K562 (cell line): Measurements from ENCODE around the gene TEX53. TPM values are rescaled to one million over a fixed set of nuclear protein-coding genes. Genes with fewer than 3 reads are reported as not detected.
A peak's percentile ranks its signal among the peaks of the same experiment; 100 is the strongest.

Experiments used
- ATAC-seq: fragments of 200-7000 bp; cut with Tn5 transposase; 3 replicates; pipeline ENCODE4 v1.9.1; 2020; ENCODE audit warnings: moderate library complexity
- BruUV-seq: library from RNA; stranded (reverse); fragments of 400-500 nt; replicated peaks from 2 replicates; lab custom pipeline; 2021; lab: Mats Ljungman, UMichigan
- CTCF ChIA-PET: fragments of 300-600 bp; formaldehyde crosslinking; extraction: SDS; loops from one replicate; lab custom pipeline; 2021; ENCODE audit warnings: low intra/inter-chr PET ratio; lab: Yijun Ruan, JAX
- POLR2A ChIA-PET: fragments of 300-600, 350-650 bp; sonication (Branson Sonifier 250); formaldehyde crosslinking; extraction: SDS; loops from one replicate; lab custom pipeline; 2021; ENCODE audit warnings: antibody characterized with exemption, inconsistent platforms; lab: Yijun Ruan, JAX
- DNase-seq, 4 experiments: peaks; one replicate each; pipeline versions ENCODE4 v3.0.0 to v3.0.0-alpha.2; 2011 to 2018; ENCODE audit warnings: low spot score in 3 of 4, mixed read lengths in 3 of 4; ENCODE audit errors: extremely low read depth in 1 of 4
- FAIRE-seq: peaks from 2 replicates; lab custom pipeline; 2011; peaks lifted over from hg19 to GRCh38; lab: Jason Lieb, UNC
- H2AFZ ChIP-seq: 2 replicates; pipeline ENCODE4 v1.6.0; 2011; ENCODE audit warnings: low read depth, low read length, control low read depth, inconsistent platforms
- H3K27ac ChIP-seq: fragments of 200-600 bp; 3 replicates; pipeline ENCODE4 v1.8.0; 2011; ENCODE audit warnings: low read depth, mild to moderate bottlenecking, control low read depth, inconsistent platforms, low read length, moderate library complexity, mixed read lengths; ENCODE audit errors: extremely low read depth
- H3K27me3 ChIP-seq, 2 experiments: fragments of 300-600 bp in 1 of 2; 2 replicates in 1 of 2; 3 replicates in 1 of 2; pipeline versions ENCODE4 v1.6.0 to v1.8.0; 2011; ENCODE audit warnings: inconsistent platforms in 2 of 2, low read length in 2 of 2, mild to moderate bottlenecking in 1 of 2, mixed read lengths in 1 of 2, moderate library complexity in 1 of 2; ENCODE audit not compliant: control insufficient read depth in 2 of 2, insufficient read depth in 2 of 2
- H3K36me3 ChIP-seq: fragments of 300-600 bp; 3 replicates; pipeline ENCODE4 v1.8.0; 2011; ENCODE audit warnings: mild to moderate bottlenecking, low read length, inconsistent platforms; ENCODE audit not compliant: control insufficient read depth, insufficient read depth
- H3K4me1 ChIP-seq, 2 experiments: fragments of 200-600 bp in 1 of 2; replicated peaks in 1 of 2; 2 replicates in 1 of 2; 3 replicates in 1 of 2; pipeline versions ENCODE4 v1.5.1 to v1.8.0; 2011; ENCODE audit warnings: inconsistent platforms in 2 of 2, low read length in 2 of 2, mild to moderate bottlenecking in 1 of 2, mixed read lengths in 1 of 2, moderate library complexity in 1 of 2; ENCODE audit not compliant: control insufficient read depth in 2 of 2, insufficient read depth in 2 of 2
- H3K4me2 ChIP-seq: 2 replicates; pipeline ENCODE4 v1.6.1; 2011; ENCODE audit warnings: low read length, control low read depth, inconsistent platforms, mixed read lengths; ENCODE audit not compliant: insufficient read depth
- H3K4me3 ChIP-seq: fragments of 200-600 bp; sonication (generic), shearing (Covaris generic); 2 replicates; pipeline ENCODE4 v1.5.1; 2016; ENCODE audit warnings: control low read depth, inconsistent platforms
- H3K79me2 ChIP-seq: fragments of 200-600 bp; 3 replicates; pipeline ENCODE4 v1.8.0; 2011; ENCODE audit warnings: low read length, inconsistent platforms; ENCODE audit not compliant: control insufficient read depth, insufficient read depth
- H3K9ac ChIP-seq, 2 experiments: 2 replicates each; pipeline versions ENCODE4 v1.6.0 to v1.6.1; 2011; ENCODE audit warnings: low read depth in 2 of 2, low read length in 2 of 2, control low read depth in 1 of 2, inconsistent platforms in 1 of 2, mild to moderate bottlenecking in 1 of 2, mixed read lengths in 1 of 2; ENCODE audit not compliant: insufficient read depth in 1 of 2
- H3K9me1 ChIP-seq: one replicate; pipeline ENCODE4 v1.6.0; 2011; ENCODE audit warnings: inconsistent platforms, mild to moderate bottlenecking, low read length, moderate library complexity; ENCODE audit not compliant: control insufficient read depth, insufficient read depth
- H3K9me3 ChIP-seq: replicated peaks from 2 replicates; pipeline ENCODE4 v1.5.1; 2011; ENCODE audit warnings: low read depth, low read length, inconsistent platforms; ENCODE audit not compliant: control insufficient read depth, insufficient read depth
- H4K20me1 ChIP-seq: replicated peaks from 2 replicates; pipeline ENCODE4 v1.6.1; 2011; ENCODE audit warnings: low read length, inconsistent platforms, mixed read lengths; ENCODE audit not compliant: control insufficient read depth, insufficient read depth
- BCOR ChIP-seq: fragments of 450-650 bp; IDR thresholded peaks from 2 replicates; pipeline ENCODE4 v1.6.1; 2016
- GABPB2 ChIP-seq: fragments of 250-450 bp; sonication (Bioruptor Pico); conservative IDR thresholded peaks from 2 replicates; pipeline ENCODE4 v1.5.1; 2021; ENCODE audit warnings: mild to moderate bottlenecking
- HCFC1 ChIP-seq: IDR thresholded peaks from 2 replicates; pipeline ENCODE4 v1.6.1; 2012; ENCODE audit warnings: low read depth, low read length, improper control_type of control experiment
- WGBS: fragments of 100-300 bp; shearing (Covaris generic); methylation state at CpG from one replicate; pipeline ENCODE4 v1.1.6; 2016; ENCODE audit warnings: low coverage, mixed read lengths; ENCODE audit not compliant: insufficient coverage; ENCODE audit errors: missing lambda C conversion rate; 5-methylcytosine and 5-hydroxymethylcytosine counted together
- in situ Hi-C: fragments of 300-500 bp; cut with MboI; formaldehyde crosslinking; loops from 4 replicates; pipeline ENCODE4 v1.15.0; 2018; ENCODE audit warnings: inconsistent platforms, mixed read lengths
- intact Hi-C: fragments of 100-400 bp; cut with micrococcal nuclease; formaldehyde crosslinking; loops from 2 replicates; pipeline ENCODE4 v1.14.2; 2022
- polyA plus RNA-seq, 8 experiments: library from polyadenylated mRNA; depleted of rRNA in 4 of 8; stranded (reverse) in 5 of 8; unstranded in 3 of 8; fragments of >200 nt; fragmentation: Nextera tagmentation in 2 of 8; fragmentation: Illumina TruSeq in 1 of 8; extraction: Ambion mirVana in 2 of 8; extraction: Trizol in 1 of 8; gene quantifications; 2 replicates each; pipeline versions ENCODE4 v1.2.1 to v1.2.3, GENCODE V29; 2011 to 2014; ENCODE audit warnings: inconsistent platforms in 1 of 8, missing spikeins in 1 of 8
- total RNA-seq, 7 experiments: library from RNA; depleted of rRNA in 6 of 7; stranded (reverse); fragments of >200 nt in 6 of 7; fragmentation: Illumina TruSeq in 2 of 7; extraction: Trizol in 2 of 7; gene quantifications; 2 replicates each; pipeline versions ENCODE4 v1.2.1 to v1.2.3, GENCODE V29; 2011 to 2021; ENCODE audit warnings: low replicate concordance in 1 of 7
- TF ChIP-seq, protein P1 (sequence below): fragments of 250-450 bp; sonication (Bioruptor Pico); IDR thresholded peaks from 2 replicates; pipeline ENCODE4 v1.9.0; 2021; ENCODE audit warnings: mild to moderate bottlenecking, inconsistent platforms

Gene TEX53
- total and polyA plus RNA-seq, 9 of the 15 experiments (the other 6 are each of a cell fraction or from before 2014, with no cell fraction given): not detected

DNA sequence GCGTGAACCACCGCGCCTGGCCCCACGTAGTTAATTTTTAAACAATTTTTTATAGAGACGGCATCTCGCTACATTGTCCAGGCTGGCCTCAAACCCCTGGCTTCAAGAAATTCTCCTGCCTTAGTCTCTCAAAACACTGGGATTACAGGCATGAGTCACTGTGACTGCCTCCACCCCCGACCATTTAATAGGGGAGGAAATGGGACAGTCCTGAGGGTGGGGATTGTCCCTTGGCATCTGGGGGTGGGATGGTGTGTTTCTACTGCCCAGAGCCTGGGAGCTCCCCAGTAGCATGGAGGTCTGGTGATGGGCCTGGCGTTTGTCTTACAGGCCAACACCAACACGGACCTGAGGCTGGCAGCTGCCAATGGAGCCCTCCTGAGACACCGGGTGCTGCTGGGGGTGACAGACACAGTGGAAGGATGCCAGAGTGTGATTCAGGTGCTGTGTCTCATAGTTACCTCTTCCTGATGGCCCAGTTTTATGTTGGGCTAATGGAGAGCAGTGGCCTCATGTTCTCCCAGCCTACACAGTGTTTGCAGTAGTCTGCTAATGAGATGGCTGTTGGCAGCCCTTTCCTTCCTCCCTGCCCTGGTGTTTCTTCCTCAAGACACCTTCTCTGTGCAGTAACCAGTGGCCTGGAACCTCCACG is 24.0 kb downstream of the TEX53 start:
- no peaks in the 10 kb centered on the region for H3K9me1 ChIP-seq
- H3K27me3 ChIP-seq: no peaks in the 10 kb centered on the region
- 83% methylated on average over 10 of the region's 11 CpGs for WGBS
- H3K27ac ChIP-seq: no peak overlapping the region
- ATAC-seq (no peak), FAIRE-seq (no peak), DNase-seq (no peak)
- H3K79me2 ChIP-seq: no peaks in the 10 kb centered on the region
- no peak overlapping the region for H2AFZ ChIP-seq
- POLR2A ChIA-PET: interaction anchor here (0.5 to 0.7 kb wide), 2 partner anchors 21 to 153 kb away, joined by 3 read pairs; no protein-coding TSS in a partner anchor
- in situ Hi-C loops: no loop called here
- CTCF ChIA-PET: no interaction called here
- H4K20me1 ChIP-seq: no peaks in the 10 kb centered on the region
- intact Hi-C loops: no loop called here
- BruUV-seq: no TSS peak
- peak overlapping the region in 1 of 2 experiments; percentile 9; a peak in 1 of 4 replicates for H3K9ac ChIP-seq
- no peak overlapping the region for H3K4me3 ChIP-seq
- H3K9me3 ChIP-seq: no peaks in the 10 kb centered on the region
- no peaks in the 10 kb centered on the region; a peak in 1 of 5 replicates for H3K4me1 ChIP-seq
- H3K36me3 ChIP-seq: peaks cover 53% of the 10 kb centered on the region; the same call in 2 of the 3 replicates
- no peak overlapping the region for H3K4me2 ChIP-seq
- TF ChIP-seq, protein P1, sequence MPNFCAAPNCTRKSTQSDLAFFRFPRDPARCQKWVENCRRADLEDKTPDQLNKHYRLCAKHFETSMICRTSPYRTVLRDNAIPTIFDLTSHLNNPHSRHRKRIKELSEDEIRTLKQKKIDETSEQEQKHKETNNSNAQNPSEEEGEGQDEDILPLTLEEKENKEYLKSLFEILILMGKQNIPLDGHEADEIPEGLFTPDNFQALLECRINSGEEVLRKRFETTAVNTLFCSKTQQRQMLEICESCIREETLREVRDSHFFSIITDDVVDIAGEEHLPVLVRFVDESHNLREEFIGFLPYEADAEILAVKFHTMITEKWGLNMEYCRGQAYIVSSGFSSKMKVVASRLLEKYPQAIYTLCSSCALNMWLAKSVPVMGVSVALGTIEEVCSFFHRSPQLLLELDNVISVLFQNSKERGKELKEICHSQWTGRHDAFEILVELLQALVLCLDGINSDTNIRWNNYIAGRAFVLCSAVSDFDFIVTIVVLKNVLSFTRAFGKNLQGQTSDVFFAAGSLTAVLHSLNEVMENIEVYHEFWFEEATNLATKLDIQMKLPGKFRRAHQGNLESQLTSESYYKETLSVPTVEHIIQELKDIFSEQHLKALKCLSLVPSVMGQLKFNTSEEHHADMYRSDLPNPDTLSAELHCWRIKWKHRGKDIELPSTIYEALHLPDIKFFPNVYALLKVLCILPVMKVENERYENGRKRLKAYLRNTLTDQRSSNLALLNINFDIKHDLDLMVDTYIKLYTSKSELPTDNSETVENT (CRISPR knock-in tag): no peak
- TF ChIP-seq HCFC1 (no peak), GABPB2 (CRISPR knock-in tag) (no peak), BCOR (no peak)
- TF ChIP-seq, all 486 proteins: peak for 0
